ENCODE results near the gene KRT80.
A peak's percentile ranks its signal among the peaks of the same experiment; 100 is the strongest.

The KRT80 gene

DNA sequence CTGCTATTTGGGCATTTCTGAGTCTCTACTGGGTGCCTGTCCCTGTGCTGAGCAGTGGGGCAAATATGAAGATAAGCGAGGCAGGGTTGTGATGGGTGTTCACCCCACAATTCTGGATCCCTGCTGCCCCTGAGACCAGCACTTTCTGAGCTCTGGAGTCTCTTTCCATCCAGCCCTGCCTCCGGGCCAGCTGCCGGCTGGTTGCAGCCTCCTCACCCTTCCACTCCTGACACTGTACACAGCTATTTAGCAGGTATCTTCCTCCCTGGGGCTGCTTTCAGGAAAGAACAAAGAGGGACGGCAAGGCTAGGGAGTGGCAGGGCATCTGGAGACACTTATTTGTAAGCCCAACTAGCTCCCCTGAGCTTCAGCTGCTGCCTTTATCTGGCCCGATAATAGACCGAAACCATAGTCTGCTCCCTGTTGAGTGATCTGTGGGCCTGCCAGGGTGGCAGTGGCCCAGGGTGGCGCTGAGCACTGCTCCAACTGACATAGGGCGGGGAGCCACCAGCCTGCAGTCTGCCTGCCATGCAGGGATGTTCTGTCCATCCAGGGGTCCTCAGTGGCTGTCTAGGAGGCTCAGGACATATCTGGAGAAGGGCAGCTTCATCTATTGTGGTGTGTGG lies 7.6 kb upstream of the KRT80 start:
- DNase-seq (ENCODE audit: low spot score) (no peak), FAIRE-seq (no peak)

DNA sequence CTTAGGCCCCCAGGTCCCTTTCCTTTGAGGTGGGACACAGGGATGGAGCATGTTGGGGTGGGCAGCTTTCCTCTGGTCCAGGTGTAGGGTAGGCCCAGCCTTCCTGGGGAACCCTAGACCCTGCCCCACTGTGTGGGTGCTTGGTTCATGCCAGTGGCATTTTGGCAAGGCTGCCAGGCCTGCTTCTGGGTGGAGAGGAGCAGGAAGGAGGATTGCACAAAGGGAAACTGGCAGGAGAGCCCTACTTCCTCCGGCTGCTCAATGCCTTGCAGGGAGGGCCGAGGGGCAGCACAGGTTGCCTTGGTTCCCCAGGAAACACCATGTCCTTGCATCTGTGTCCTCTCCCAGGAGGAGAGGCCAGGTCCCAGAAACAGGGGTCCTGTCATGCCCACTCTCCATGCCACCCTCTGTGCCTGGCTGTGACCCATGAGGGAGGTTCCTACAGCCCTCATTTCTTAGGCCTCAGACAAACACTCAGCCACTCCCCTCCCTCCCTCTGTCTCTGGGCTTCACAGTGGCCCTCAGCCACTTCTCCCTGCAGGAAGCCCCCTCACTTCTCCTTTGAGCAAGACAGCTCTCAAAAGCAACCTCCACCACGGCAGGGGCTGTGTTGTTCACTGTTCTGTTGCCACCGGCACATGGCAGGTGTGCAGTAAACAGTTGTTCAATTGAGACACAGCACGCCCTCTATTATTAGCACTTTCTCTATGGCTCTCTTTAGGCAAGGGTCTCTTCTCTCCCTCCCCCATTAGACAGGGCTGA lies 6.8 kb upstream of the KRT80 start:
- DNase-seq (ENCODE audit: low spot score): no peak
- FAIRE-seq: no peak

DNA sequence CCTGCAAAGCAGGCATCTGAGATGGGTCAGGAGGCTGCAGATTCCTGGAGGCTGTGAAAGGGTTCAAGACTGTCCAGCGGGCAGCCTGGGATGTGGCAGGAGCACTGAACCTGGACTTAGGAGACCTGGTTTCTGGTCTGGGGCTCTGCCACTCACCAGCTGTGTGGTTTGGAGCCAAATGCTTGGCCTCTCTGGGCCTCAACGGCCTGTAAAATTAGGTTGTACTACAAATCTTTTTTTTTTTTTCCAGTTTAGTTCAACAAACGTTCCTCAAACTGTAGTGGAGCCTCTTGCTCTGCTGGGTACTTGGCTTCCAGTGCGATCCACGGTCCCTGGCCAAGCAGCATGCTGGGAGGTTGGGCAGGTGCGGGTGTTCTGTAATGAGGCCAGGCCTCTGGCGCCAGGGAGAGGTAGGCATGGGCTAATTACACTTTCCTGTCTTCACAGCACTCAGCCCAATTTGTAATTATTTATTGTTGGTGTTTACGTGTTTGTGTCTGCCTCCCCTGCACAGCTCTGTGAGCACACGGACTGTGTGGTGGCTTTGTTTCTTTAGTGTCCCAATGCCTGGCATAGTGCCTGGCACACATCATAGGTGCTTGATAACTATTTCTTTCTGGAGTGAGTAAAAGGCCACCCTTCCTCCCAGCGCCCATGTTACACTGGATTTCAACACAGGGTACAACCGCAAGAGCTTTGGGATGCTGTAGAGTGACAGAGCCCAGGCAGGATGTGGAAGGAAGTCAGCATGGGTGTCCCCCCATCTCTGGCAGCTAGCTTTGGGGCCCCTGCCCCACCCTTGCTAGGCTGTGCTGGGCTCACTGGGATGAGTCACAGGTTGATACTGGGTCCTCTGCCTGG lies 5.8 kb upstream of the KRT80 start:
- FAIRE-seq (peak; percentile 35), DNase-seq (ENCODE audit: low spot score) (no peak)

GRCh38 chr12:52195065-52195730 lies 3.4 kb upstream of the KRT80 start:
- DNase-seq (ENCODE audit: low spot score) (no peak), FAIRE-seq (peak; percentile 87)

- DNase-seq (ENCODE audit: low spot score) (no peak), FAIRE-seq (no peak)
Measured at GRCh38 chr12:52193991-52194390, 2.2 kb upstream of the KRT80 start.

- FAIRE-seq (peak; percentile 88), DNase-seq (ENCODE audit: low spot score) (no peak)
Measured at GRCh38 chr12:52193532-52193931, 1.7 kb upstream of the KRT80 start.

DNA sequence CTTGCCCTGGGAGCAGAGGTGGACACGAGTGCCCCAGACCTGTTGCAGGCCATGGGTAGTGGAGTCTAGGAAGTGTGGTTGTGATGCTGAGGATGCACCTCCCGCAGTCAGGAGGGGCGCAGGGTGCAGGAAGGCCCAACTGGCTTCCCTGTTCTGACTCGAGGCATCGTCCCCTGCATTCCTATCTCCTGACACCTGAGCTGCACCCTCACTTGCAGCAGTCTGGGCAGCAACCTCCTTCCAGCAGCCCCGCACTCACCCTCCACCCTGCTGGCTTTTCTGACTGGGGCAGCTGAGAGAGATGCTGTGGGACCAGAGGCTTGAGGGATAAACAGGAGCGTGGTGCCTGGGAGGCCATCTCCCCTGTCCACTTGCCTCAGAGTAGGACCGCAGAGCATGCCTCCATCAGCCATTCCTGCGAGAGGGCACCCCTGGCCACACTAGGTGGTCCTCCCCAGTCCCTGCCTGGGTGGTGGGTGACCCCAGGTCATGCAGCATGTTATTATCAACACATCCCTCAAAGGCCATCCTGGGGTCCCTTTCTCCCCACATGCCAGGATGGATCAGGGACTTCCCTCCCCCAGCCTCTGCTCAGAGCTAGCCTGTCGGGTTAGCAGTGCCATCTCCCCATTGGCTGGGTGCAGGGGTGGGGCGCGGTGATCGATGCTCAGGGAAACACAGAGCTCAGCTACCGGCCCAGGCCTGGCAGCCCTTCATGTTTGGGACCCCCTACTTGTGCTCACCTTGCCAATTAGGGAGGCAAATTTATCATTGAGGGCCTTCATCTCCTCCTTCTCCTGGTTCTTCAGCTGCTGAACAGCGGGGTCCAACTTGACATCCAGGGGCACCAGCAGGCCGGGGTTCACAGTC lies 719 bp downstream of the KRT80 start:
- FAIRE-seq (no peak), DNase-seq (ENCODE audit: low spot score) (no peak)

- FAIRE-seq: no peak
- DNase-seq (ENCODE audit: low spot score): peak; percentile 52
Measured at GRCh38 chr12:52189376-52190174, 2.2 kb downstream of the KRT80 start.

- no peak for FAIRE-seq
- DNase-seq (ENCODE audit: low spot score): no peak
Measured at GRCh38 chr12:52188658-52189057, 3.2 kb downstream of the KRT80 start.

DNA sequence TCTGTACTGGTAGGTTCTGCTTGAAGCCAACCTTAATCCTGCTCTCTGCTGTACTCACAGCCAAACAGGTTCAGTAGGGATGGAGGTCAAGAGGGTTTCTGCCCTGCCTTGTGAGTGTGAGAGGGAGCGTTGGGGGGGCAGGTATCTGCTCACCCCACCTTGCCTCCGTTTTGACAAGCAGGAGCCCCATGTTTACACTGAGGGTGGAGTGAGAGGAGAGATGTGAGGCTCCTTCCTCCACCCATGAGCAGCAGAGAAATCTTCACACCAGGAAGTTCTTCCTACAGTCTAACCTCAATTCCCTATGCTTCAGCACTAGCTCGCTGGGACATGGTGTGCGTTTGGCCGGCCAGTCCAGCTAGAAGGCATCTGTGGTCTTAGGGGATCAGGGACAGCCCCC lies 4.2 kb downstream of the KRT80 start:
- FAIRE-seq (no peak), DNase-seq (ENCODE audit: low spot score) (no peak)

- no peak for FAIRE-seq
- no peak for DNase-seq (ENCODE audit: low spot score)
Measured at GRCh38 chr12:52187206-52187605, 4.6 kb downstream of the KRT80 start.

- FAIRE-seq (no peak), DNase-seq (ENCODE audit: low spot score) (peak; percentile 39)
Measured at GRCh38 chr12:52186118-52186840, 5.5 kb downstream of the KRT80 start.

DNA sequence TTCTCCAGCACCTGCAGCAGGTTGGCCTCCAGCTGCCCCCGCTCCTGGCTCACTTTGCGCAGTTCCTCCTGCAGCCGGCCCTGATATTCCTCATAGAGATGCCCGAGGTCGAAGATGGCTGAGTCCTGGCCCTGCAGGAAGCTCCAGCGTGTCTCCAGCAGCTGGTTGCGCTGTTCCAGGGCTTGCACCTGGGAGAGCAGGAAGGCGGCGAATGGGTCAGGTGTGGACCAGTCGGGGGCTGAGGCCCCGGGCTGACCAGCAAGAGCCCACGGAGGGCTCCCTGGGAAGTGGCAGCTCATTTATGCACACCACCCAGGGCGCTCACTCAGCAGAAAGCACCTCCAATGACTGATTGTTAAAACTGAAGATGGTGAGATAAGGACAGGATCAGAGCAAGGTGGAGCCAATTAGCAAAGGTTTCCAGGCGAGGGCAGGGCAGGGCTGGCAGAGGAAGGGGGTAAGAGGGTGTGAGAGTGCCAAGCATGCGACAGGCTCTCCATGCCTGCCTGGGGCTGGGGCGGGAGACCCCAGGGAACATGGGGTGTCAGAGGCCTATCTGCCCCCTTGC lies 6.3 kb downstream of the KRT80 start:
- FAIRE-seq (no peak), DNase-seq (ENCODE audit: low spot score) (no peak)

DNA sequence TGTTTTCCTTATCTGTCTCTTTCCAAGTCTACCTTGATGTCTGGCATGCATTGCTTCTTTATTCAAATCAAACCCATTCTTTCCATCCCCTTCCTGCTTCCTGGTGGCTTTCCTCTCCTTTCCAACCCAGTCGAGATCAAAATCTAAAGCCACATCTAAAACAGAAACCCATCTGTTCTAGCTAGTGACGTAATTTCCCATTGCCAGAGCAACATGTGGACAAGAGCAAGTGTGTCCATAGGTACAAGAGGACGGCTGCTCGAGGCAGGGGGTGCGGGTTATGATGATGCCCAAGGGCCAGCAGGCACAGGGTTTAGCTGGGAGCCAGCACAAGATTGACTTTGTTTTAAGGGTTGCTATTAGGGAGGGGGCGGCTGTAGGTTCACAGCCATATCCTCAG lies 7.0 kb downstream of the KRT80 start:
- no peak for DNase-seq (ENCODE audit: low spot score)
- FAIRE-seq: no peak

- no peak for DNase-seq (ENCODE audit: low spot score)
- FAIRE-seq: no peak
Measured at GRCh38 chr12:52183971-52184370, 7.8 kb downstream of the KRT80 start.

DNA sequence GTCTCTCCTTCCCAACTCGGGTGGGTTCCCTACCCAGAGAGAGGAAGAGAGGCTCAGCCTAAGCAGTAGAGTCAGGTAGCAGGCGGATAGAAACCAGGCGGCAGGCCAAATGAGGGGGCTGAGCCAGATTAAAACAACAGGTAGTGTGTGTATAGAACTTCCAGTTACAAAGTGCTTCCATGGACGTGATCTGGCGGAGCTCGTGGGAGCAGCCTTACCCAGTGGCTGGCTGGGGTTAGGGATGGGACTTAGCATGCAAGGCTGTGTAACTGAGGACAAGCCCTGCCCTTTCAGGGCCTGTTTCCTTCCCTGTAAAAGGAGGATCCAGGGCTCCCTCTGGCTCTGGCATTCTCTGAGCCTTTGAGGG lies 8.3 kb downstream of the KRT80 start:
- DNase-seq (ENCODE audit: low spot score) (no peak), FAIRE-seq (no peak)

DNA sequence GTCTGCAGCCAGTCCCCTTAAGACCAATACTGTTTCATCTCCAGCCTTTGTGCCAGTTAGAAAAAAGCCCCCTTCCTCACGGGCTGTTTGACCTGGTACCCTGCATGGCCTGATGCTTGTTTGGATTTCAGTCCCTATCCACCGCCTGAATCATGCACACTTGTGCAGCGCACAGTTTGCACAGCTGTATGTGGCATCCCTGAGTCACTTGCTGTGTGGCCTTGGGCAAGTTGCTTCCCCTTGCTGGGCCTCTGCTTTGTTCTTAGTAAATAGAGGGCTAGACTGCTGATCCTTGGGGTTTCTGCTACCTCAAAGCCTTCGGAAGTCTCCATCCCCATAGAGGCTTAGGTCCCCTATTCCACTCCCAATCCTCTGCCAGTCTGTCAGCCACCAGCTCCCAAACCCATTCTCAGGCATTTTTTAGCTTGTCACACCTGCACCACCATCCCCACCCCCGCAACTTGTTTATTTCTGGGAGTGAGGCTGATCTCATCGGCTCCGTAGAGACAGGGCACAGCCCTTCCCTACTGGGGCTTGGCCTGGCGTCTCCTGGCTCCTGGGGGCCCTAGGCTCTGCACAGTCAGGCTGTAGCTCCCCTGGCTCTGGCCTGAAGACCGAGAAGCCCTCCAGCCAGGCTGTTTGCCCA lies 8.8 kb downstream of the KRT80 start:
- no peak for DNase-seq (ENCODE audit: low spot score)
- no peak for FAIRE-seq

DNA sequence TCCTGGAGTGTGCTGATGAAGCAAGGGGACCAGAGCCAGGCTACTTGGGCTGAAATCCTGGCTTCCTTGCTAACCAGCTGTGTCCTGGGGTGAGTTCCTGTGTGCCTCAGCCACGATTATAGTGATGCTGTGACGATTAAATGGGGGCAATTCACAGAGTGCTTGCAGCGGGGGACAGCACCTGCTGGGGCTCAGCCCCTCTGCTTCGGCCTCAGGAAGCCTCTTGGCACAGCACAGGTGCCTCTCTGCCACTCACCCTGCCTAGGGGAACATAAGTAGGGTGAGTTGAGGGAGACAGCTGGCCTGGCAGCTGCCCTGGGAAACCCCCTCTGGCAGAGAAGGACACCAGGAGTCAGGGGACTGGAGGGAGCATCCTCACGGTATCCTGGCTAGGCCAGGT lies 9.4 kb downstream of the KRT80 start:
- DNase-seq (ENCODE audit: low spot score) (no peak), FAIRE-seq (peak; percentile 46)

All from urothelium cell line (cell line).